SU-DHL-6 (cell line): Measurements from ENCODE around the gene RASSF1.

Experiments
- H2AFZ ChIP-seq: fragments of 200-600 bp; sonication (generic); 2 replicates; pipeline ENCODE4 v1.6.1; 2014; ENCODE audit warnings: low read depth, mild to moderate bottlenecking, moderate library complexity, mixed read lengths, antibody characterized with exemption, low read length; ENCODE audit not compliant: severe bottlenecking
- H3F3A ChIP-seq: fragments of 200-600 bp; shearing (Covaris generic); 2 replicates; pipeline ENCODE4 v1.6.0; 2016; ENCODE audit warnings: antibody characterized with exemption, mild to moderate bottlenecking; ENCODE audit not compliant: insufficient read depth
- H3K27ac ChIP-seq: fragments of 200-600 bp; sonication (generic); 2 replicates; pipeline ENCODE4 v1.5.1; 2016; ENCODE audit warnings: low read depth, mild to moderate bottlenecking, low read length, moderate library complexity, mixed read lengths
- H3K27me3 ChIP-seq: fragments of 200-600 bp; sonication (generic), shearing (Covaris generic); 2 replicates; pipeline ENCODE4 v1.6.0; 2014; ENCODE audit warnings: mild to moderate bottlenecking, low read length
- H3K36me3 ChIP-seq: fragments of 200-600 bp; sonication (generic); 2 replicates; pipeline ENCODE4 v1.6.1; 2014; ENCODE audit warnings: mild to moderate bottlenecking, low read length, mixed read lengths
- H3K4me2 ChIP-seq: fragments of 300-600, 200-600 bp; shearing (Covaris generic), sonication (generic); 2 replicates; pipeline ENCODE4 v1.6.0; 2014; ENCODE audit warnings: low read length, low read depth, mild to moderate bottlenecking; ENCODE audit not compliant: poor library complexity, severe bottlenecking
- H3K4me3 ChIP-seq: fragments of 200-600 bp; sonication (generic); 2 replicates; pipeline ENCODE4 v1.5.1; 2014; ENCODE audit warnings: antibody characterized with exemption, low read length, mild to moderate bottlenecking, mixed read lengths; ENCODE audit not compliant: insufficient read depth, poor library complexity, severe bottlenecking
- H3K79me2 ChIP-seq: fragments of 200-600 bp; sonication (generic); 2 replicates; pipeline ENCODE4 v1.6.1; 2014; ENCODE audit warnings: mild to moderate bottlenecking, low read length, moderate library complexity; ENCODE audit not compliant: insufficient read depth
- H3K9ac ChIP-seq: fragments of 200-600 bp; sonication (generic); 2 replicates; pipeline ENCODE4 v1.7.0; 2014; ENCODE audit warnings: mild to moderate bottlenecking, low read length
- H3K9me2 ChIP-seq: fragments of 200-600 bp; sonication (generic); replicated peaks from 2 replicates; pipeline ENCODE4 v1.6.1; 2014; ENCODE audit warnings: low read length; ENCODE audit not compliant: insufficient read depth
- H3K9me3 ChIP-seq: fragments of 200-600 bp; sonication (generic); 2 replicates; pipeline ENCODE4 v1.6.1; 2014; ENCODE audit warnings: low read length, mixed read lengths; ENCODE audit not compliant: insufficient read depth
- H4K20me1 ChIP-seq: fragments of 200-600 bp; sonication (generic); 2 replicates; pipeline ENCODE4 v1.6.1; 2014; ENCODE audit warnings: low read depth, mild to moderate bottlenecking, antibody characterized with exemption, low read length, moderate library complexity, mixed read lengths
- EZH2phosphoT487 ChIP-seq: fragments of 200-600 bp; sonication (generic), shearing (Covaris generic); conservative IDR thresholded peaks from 2 replicates; pipeline ENCODE4 v1.6.1; 2018; ENCODE audit warnings: mild to moderate bottlenecking, antibody characterized with exemption, low read length, moderate library complexity, mixed read lengths
- TF ChIP-seq, protein P1 (sequence below): fragments of 200-600 bp; sonication (generic); IDR thresholded peaks from one replicate; pipeline ENCODE4 v1.5.1; 2017; ENCODE audit warnings: antibody characterized with exemption, mild to moderate bottlenecking, low read length, moderate library complexity; ENCODE audit not compliant: insufficient read depth, poor library complexity, severe bottlenecking

RASSF1 gene

DNA sequence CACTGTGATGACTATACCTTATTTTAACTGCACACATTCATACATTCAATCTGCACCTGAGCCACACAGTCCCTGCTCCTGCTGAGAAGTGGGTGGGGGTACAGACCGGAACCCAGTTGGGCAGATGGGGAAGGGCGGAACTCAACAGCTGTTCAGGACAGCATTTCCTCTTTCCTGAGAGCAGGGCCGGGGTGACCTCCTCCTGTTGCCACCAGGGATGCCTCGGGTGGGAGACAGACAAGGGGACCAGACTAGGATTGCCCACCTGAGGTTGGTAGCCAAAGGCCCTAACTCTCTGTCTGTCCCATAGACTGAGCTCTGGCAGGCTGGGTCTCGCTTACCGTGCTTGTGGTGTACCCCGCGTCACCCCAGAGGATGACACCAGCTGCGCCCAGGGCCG is 22.0 kb downstream of the RASSF1 start:
- TF ChIP-seq, protein P1, sequence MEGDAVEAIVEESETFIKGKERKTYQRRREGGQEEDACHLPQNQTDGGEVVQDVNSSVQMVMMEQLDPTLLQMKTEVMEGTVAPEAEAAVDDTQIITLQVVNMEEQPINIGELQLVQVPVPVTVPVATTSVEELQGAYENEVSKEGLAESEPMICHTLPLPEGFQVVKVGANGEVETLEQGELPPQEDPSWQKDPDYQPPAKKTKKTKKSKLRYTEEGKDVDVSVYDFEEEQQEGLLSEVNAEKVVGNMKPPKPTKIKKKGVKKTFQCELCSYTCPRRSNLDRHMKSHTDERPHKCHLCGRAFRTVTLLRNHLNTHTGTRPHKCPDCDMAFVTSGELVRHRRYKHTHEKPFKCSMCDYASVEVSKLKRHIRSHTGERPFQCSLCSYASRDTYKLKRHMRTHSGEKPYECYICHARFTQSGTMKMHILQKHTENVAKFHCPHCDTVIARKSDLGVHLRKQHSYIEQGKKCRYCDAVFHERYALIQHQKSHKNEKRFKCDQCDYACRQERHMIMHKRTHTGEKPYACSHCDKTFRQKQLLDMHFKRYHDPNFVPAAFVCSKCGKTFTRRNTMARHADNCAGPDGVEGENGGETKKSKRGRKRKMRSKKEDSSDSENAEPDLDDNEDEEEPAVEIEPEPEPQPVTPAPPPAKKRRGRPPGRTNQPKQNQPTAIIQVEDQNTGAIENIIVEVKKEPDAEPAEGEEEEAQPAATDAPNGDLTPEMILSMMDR, result no peak
- Histone ChIP-seq H3K27ac (no peak overlapping the region), H3K4me2 (no peak overlapping the region), H3K9me2 (no peaks in the 10 kb centered on the region), H3K4me3 (no peak overlapping the region), H3K9ac (no peak overlapping the region), H2AFZ (no peak overlapping the region), H3K27me3 (no peaks in the 10 kb centered on the region), H4K20me1 (no peaks in the 10 kb centered on the region), H3F3A (0 out of 2 replicates have a peak, but pooled peaks cover 3% of the 10 kb centered on the region), H3K36me3 (no peaks in the 10 kb centered on the region), H3K79me2 (no peaks in the 10 kb centered on the region), H3K9me3 (no peaks in the 10 kb centered on the region)

DNA sequence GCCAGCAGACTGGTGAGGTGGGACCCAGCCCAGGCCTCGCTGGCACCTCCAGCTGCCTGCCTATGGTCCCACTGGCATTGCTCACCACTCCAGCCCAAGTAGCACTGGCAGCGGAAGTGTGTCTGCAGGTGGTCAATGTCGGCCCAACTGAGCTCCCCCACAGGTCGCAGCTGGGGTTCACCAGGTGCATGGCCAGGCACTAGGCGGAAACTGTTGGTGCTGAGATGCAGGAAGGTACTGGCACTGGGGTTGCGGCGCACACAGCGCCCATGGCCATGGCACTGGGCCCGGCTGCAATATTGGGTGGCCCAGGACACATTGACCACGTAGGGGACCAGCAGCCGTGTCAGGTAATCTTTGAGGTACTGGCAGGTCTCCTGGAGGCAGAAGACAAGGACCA is 22.5 kb downstream of the RASSF1 start:
- no peak overlapping the region for H3K27ac ChIP-seq
- TF ChIP-seq EZH2phosphoT487, result no peak
- TF ChIP-seq, protein P1, result no peak
- H3K4me2 ChIP-seq, result no peak overlapping the region
- H3K79me2 ChIP-seq, result no peaks in the 10 kb centered on the region
- H3K9ac ChIP-seq, result no peak overlapping the region
- no peaks in the 10 kb centered on the region for H4K20me1 ChIP-seq
- H3K27me3 ChIP-seq, result no peaks in the 10 kb centered on the region
- H3K9me2 ChIP-seq, result no peaks in the 10 kb centered on the region
- no peak overlapping the region for H3K4me3 ChIP-seq
- no peak overlapping the region for H2AFZ ChIP-seq
- H3K9me3 ChIP-seq, result no peaks in the 10 kb centered on the region
- no peaks in the 10 kb centered on the region for H3K36me3 ChIP-seq
- H3F3A ChIP-seq, result 0 out of 2 replicates have a peak, but pooled peaks cover 3% of the 10 kb centered on the region

DNA sequence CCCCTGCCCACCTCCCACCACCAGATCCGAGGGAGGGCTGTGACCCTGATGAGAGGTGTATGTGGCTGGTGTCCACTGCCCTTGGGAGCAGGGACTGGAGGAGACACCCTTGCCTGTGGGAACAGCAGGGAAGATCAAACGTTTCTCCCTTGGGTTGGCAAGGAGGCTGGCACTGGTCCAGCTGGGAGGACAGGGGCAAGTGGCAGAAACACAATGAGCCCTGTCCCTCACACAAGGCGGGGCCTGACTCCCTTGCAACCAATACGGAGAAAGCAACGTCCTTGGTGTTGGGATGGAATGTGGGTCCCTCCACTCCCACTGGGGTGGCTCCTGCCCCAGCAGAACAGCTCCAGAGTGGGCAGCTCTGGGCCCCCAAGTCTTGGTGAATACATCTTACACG is 23.3 kb downstream of the RASSF1 start:
- Histone ChIP-seq H3K79me2 (no peaks in the 10 kb centered on the region), H3K36me3 (no peaks in the 10 kb centered on the region), H2AFZ (no peak overlapping the region), H3K27me3 (no peaks in the 10 kb centered on the region), H3F3A (0 out of 2 replicates have a peak, but pooled peaks cover 3% of the 10 kb centered on the region), H3K9ac (no peak overlapping the region), H3K4me2 (no peak overlapping the region), H3K4me3 (no peak overlapping the region), H3K9me2 (no peaks in the 10 kb centered on the region), H4K20me1 (no peaks in the 10 kb centered on the region), H3K27ac (no peak overlapping the region), H3K9me3 (no peaks in the 10 kb centered on the region)
- TF ChIP-seq EZH2phosphoT487, result no peak
- TF ChIP-seq, protein P1, result no peak
